ENCODE results near the gene DYNLL2. TPM values are rescaled to one million over a fixed set of nuclear protein-coding genes. Genes with fewer than 3 reads are reported as not detected.
"Not testable (repeated sequence)": the region's sequence is repeated elsewhere in the genome, so short reads cannot be mapped to it uniquely, and the experiment has no call there.

Gene DYNLL2
- total RNA-seq, 2 experiments from 2014 or later, result 25.6 to 26.1 TPM

DNA sequence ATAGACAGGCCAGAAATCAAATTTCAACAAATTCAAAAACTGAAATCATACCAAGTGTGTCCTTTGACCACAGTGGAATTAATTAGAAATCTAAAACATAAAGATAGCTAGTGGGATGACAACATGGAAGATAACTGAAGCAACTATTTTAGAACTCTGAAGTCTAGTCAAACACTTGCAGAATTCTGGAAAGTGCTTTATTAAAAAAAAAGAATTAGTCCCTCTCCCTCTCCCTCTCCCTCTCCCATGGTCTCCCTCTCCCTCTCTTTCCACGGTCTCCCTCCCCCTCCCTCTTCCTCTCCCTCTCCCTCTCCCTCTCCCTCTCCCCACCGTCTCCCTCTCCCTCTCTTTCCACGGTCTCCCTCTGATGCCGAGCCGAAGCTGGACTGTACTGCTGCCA is 58.3 kb downstream of the DYNLL2 start:
- no peak for DNase-seq
- H3K27ac Mint-ChIP-seq, result no peak overlapping the region
- ChIA-PET POLR2A (no interaction called here), CTCF (interaction anchor here (0.9 to 1.4 kb wide), 3 partner anchors 12 to 31 kb away, joined by 3 read pairs; no protein-coding TSS in a partner anchor)
- H3K9me3 Mint-ChIP-seq, result peaks cover 23% of the 10 kb centered on the region
- no peaks in the 10 kb centered on the region for H3K4me1 Mint-ChIP-seq (ENCODE audit: low read depth)
- intact Hi-C loops (cut with micrococcal nuclease), result no loop called here
- H3K36me3 Mint-ChIP-seq (ENCODE audit: low read depth), result peaks cover 6% of the 10 kb centered on the region
- TF ChIP-seq, protein P1, sequence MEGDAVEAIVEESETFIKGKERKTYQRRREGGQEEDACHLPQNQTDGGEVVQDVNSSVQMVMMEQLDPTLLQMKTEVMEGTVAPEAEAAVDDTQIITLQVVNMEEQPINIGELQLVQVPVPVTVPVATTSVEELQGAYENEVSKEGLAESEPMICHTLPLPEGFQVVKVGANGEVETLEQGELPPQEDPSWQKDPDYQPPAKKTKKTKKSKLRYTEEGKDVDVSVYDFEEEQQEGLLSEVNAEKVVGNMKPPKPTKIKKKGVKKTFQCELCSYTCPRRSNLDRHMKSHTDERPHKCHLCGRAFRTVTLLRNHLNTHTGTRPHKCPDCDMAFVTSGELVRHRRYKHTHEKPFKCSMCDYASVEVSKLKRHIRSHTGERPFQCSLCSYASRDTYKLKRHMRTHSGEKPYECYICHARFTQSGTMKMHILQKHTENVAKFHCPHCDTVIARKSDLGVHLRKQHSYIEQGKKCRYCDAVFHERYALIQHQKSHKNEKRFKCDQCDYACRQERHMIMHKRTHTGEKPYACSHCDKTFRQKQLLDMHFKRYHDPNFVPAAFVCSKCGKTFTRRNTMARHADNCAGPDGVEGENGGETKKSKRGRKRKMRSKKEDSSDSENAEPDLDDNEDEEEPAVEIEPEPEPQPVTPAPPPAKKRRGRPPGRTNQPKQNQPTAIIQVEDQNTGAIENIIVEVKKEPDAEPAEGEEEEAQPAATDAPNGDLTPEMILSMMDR (IDR thresholded peaks at IDR 0.05), result no peak
- H3K27me3 Mint-ChIP-seq, result no peaks in the 10 kb centered on the region
- H3K4me3 Mint-ChIP-seq, result no peak overlapping the region
- ATAC-seq, result no peak

- POLR2A ChIA-PET; H3K27ac Mint-ChIP-seq; DNase-seq; H3K27me3 Mint-ChIP-seq; ATAC-seq; H3K4me1 Mint-ChIP-seq (ENCODE audit: low read depth); CTCF ChIA-PET; intact Hi-C loops (cut with micrococcal nuclease); H3K4me3 Mint-ChIP-seq; H3K36me3 Mint-ChIP-seq (ENCODE audit: low read depth): not testable (repeated sequence)
- peaks cover 22% of the 10 kb centered on the region for H3K9me3 Mint-ChIP-seq
These were observed 60.1 kb downstream of the DYNLL2 start for GRCh38 chr17:58143335-58143734.

GRCh38 chr17:58144801-58145200 is 61.6 kb downstream of the DYNLL2 start:
- Mint-ChIP-seq H3K27me3 (no peaks in the 10 kb centered on the region), H3K27ac (no peak overlapping the region), H3K4me1 (ENCODE audit: low read depth) (no peaks in the 10 kb centered on the region), H3K4me3 (no peak overlapping the region), H3K9me3 (peaks cover 22% of the 10 kb centered on the region), H3K36me3 (ENCODE audit: low read depth) (peaks cover 6% of the 10 kb centered on the region)
- ChIA-PET CTCF (no interaction called here), POLR2A (no interaction called here)
- intact Hi-C loops (cut with micrococcal nuclease), result no loop called here
- DNase-seq (no peak), ATAC-seq (no peak)
- TF ChIP-seq, protein P1 (IDR thresholded peaks at IDR 0.05), result no peak

Other genes with a start within 250 kb of the DYNLL2 start
- 10 to 100 TPM; 69.5 to 70.0 TPM for gene MRPS23, start 233.4 kb upstream of the DYNLL2 start, total RNA-seq
- under 1 TPM; 0.29 to 0.40 TPM for gene CUEDC1, start 128.0 kb upstream of the DYNLL2 start, total RNA-seq
- gene VEZF1, start 95.2 kb upstream of the DYNLL2 start, total RNA-seq, result 10 to 100 TPM; 17.9 to 19.6 TPM
- gene SRSF1, start 76.2 kb upstream of the DYNLL2 start, total RNA-seq, result 100 to 1,000 TPM; 333 to 342 TPM
- under 1 TPM; 0.22 to 0.25 TPM for gene OR4D1, start 65.0 kb downstream of the DYNLL2 start, total RNA-seq
- not detected for gene OR4D2, start 83.6 kb downstream of the DYNLL2 start, total RNA-seq
- not detected for gene EPX, start 109.3 kb downstream of the DYNLL2 start, total RNA-seq
- gene MKS1, start 135.8 kb downstream of the DYNLL2 start, total RNA-seq, result 10 to 100 TPM; 20.7 to 24.8 TPM
- not detected for gene LPO, start 155.2 kb downstream of the DYNLL2 start, total RNA-seq
- not detected for gene MPO, start 197.5 kb downstream of the DYNLL2 start, total RNA-seq
- 10 to 100 TPM; 21.1 to 24.1 TPM for gene TSPOAP1, start 245.4 kb downstream of the DYNLL2 start, total RNA-seq

Measured in activated CD8-positive, alpha-beta T cell treated with anti-CD3 and anti-CD28 coated beads for 36 hours (primary cell).